WTC11 (cell line): ENCODE measurements around the gene ITPR2.

Source experiments
- CREB1 ChIP-seq: sonication (generic); formaldehyde crosslinking; IDR thresholded peaks from 2 replicates; pipeline ENCODE4 v1.8.0; 2023; ENCODE audit warnings: mild to moderate bottlenecking, missing genetic modification reagents
- CTCF ChIP-seq: fragments of 200-600 bp; IDR thresholded peaks from 2 replicates; pipeline ENCODE4 v1.8.0; 2022; ENCODE audit warnings: antibody characterized with exemption
- GTF2I ChIP-seq: fragments of 250-450 bp; sonication (Bioruptor Pico); conservative IDR thresholded peaks from 2 replicates; pipeline ENCODE4 v1.4.0; 2021; ENCODE audit warnings: mild to moderate bottlenecking
- PRDM15 ChIP-seq: sonication (generic); formaldehyde crosslinking; IDR thresholded peaks from 2 replicates; pipeline ENCODE4 v1.8.0; 2022; ENCODE audit warnings: missing genetic modification reagents

GRCh38 chr12:26631846-26632245 is 201.1 kb downstream of the ITPR2 start:
- TF ChIP-seq CREB1 (CRISPR knock-in tag) (no peak), CTCF (no peak), GTF2I (CRISPR knock-in tag) (no peak), PRDM15 (no peak)
